Neural progenitor cell (in vitro differentiated cells): ENCODE results near the gene ATXN10. TPM values are rescaled to one million over a fixed set of nuclear protein-coding genes. Genes with fewer than 3 reads are reported as not detected.

Experiments
- DNase-seq: peaks from one replicate; pipeline ENCODE4 v3.0.0-alpha.2; 2016; ENCODE audit warnings: low spot score
- H2AFZ ChIP-seq: fragments of 200-600 bp; sonication (generic); replicated peaks from 2 replicates; pipeline ENCODE4 v1.6.1; 2016; ENCODE audit warnings: antibody characterized with exemption
- H3F3A ChIP-seq: fragments of 200-600 bp; sonication (generic); 2 replicates; pipeline ENCODE4 v1.6.1; 2016; ENCODE audit warnings: antibody characterized with exemption, low read depth
- H3K27ac ChIP-seq: fragments of 200-600 bp; sonication (generic); 2 replicates; pipeline ENCODE4 v1.5.1; 2016; ENCODE audit warnings: mild to moderate bottlenecking
- H3K27me3 ChIP-seq: fragments of 200-600 bp; sonication (generic); 2 replicates; pipeline ENCODE4 v1.6.1; 2016; ENCODE audit warnings: mild to moderate bottlenecking, moderate library complexity
- H3K36me3 ChIP-seq: fragments of 200-600 bp; sonication (generic); 2 replicates; pipeline ENCODE4 v1.5.1; 2016
- H3K4me1 ChIP-seq: fragments of 200-600 bp; sonication (generic); 2 replicates; pipeline ENCODE4 v1.6.1; 2016; ENCODE audit warnings: mixed run types
- H3K4me2 ChIP-seq: fragments of 200-600 bp; sonication (generic); 2 replicates; pipeline ENCODE4 v1.6.1; 2016
- H3K4me3 ChIP-seq: fragments of 200-600 bp; sonication (generic); 2 replicates; pipeline ENCODE4 v1.5.1; 2016
- H3K79me2 ChIP-seq: fragments of 200-600 bp; sonication (generic); 2 replicates; pipeline ENCODE4 v1.6.1; 2016; ENCODE audit warnings: low read depth
- H3K9ac ChIP-seq: fragments of 200-600 bp; sonication (generic); 2 replicates; pipeline ENCODE4 v1.6.1; 2016
- H3K9me3 ChIP-seq: fragments of 200-600 bp; sonication (generic); 2 replicates; pipeline ENCODE4 v1.5.1; 2016; ENCODE audit warnings: low read depth
- H4K20me1 ChIP-seq: fragments of 200-600 bp; sonication (generic); 2 replicates; pipeline ENCODE4 v1.6.1; 2016; ENCODE audit warnings: low read depth
- H3K27ac Mint-ChIP-seq: 3 replicates; pipeline ENCODE4 v1.8.0; 2021; ENCODE audit warnings: mixed read lengths
- H3K27me3 Mint-ChIP-seq: 2 replicates; pipeline ENCODE4 v1.8.0; 2022; ENCODE audit warnings: low read depth, mild to moderate bottlenecking, inconsistent platforms, moderate library complexity, mixed read lengths; ENCODE audit not compliant: insufficient read depth
- H3K36me3 Mint-ChIP-seq: 3 replicates; pipeline ENCODE4 v1.8.0; 2021; ENCODE audit warnings: mixed read lengths
- H3K4me1 Mint-ChIP-seq: 3 replicates; pipeline ENCODE4 v1.8.0; 2021; ENCODE audit warnings: mixed read lengths
- H3K4me3 Mint-ChIP-seq: 3 replicates; pipeline ENCODE4 v1.8.0; 2021; ENCODE audit warnings: mild to moderate bottlenecking, moderate library complexity, mixed read lengths
- H3K9me3 Mint-ChIP-seq: 3 replicates; pipeline ENCODE4 v1.8.0; 2020; ENCODE audit warnings: mixed read lengths
- CTCF ChIP-seq: fragments of 200-600 bp; sonication (generic); IDR thresholded peaks from 2 replicates; pipeline ENCODE4 v1.5.1; 2017; ENCODE audit warnings: antibody characterized with exemption, mild to moderate bottlenecking
- EZH2 ChIP-seq: fragments of 200-600 bp; sonication (generic); IDR thresholded peaks from 2 replicates; pipeline ENCODE4 v1.6.1; 2017; ENCODE audit warnings: antibody characterized with exemption, mild to moderate bottlenecking, moderate library complexity
- EZH2phosphoT487 ChIP-seq: fragments of 200-600 bp; sonication (generic); IDR thresholded peaks from 2 replicates; pipeline ENCODE4 v1.6.1; 2017; ENCODE audit warnings: antibody characterized with exemption
- total RNA-seq: library from RNA; depleted of rRNA; stranded (reverse); fragments of >200 nt; gene quantifications from 2 replicates; pipeline ENCODE4 v1.2.3, GENCODE V29; 2015; ENCODE audit warnings: low replicate concordance

Gene ATXN10
- total RNA-seq, 1 donor from 2014 or later = 168 TPM

- H3K4me1 Mint-ChIP-seq = peaks cover 38% of the 10 kb centered on the region
- no peaks in the 10 kb centered on the region for H3K36me3 Mint-ChIP-seq
- Histone ChIP-seq H3K79me2 (no peaks in the 10 kb centered on the region), H3K36me3 (no peaks in the 10 kb centered on the region), H3K4me3 (no peak overlapping the region), H3K27me3 (peaks cover 10% of the 10 kb centered on the region), H2AFZ (no peak overlapping the region), H4K20me1 (peaks cover 4% of the 10 kb centered on the region), H3F3A (peaks cover 17% of the 10 kb centered on the region), H3K9ac (no peak overlapping the region), H3K27ac (no peak overlapping the region), H3K9me3 (no peaks in the 10 kb centered on the region), H3K4me2 (no peak overlapping the region), H3K4me1 (peaks cover 10% of the 10 kb centered on the region)
- no peak overlapping the region for H3K27ac Mint-ChIP-seq
- H3K4me3 Mint-ChIP-seq = no peak overlapping the region
- TF ChIP-seq EZH2 (no peak), CTCF (no peak), EZH2phosphoT487 (no peak)
- no peaks in the 10 kb centered on the region for H3K9me3 Mint-ChIP-seq
- DNase-seq = no peak
- H3K27me3 Mint-ChIP-seq = peaks cover 13% of the 10 kb centered on the region
Observed at GRCh38 chr22:45631841-45632238, 39.8 kb upstream of the ATXN10 start.

GRCh38 chr22:45632791-45633515, 38.7 kb upstream of the ATXN10 start:
- Histone ChIP-seq H2AFZ (no peak overlapping the region), H3K4me2 (peak overlapping the region; percentile 50)
- peak; percentile 25 for DNase-seq

GRCh38 chr22:45636683-45637082, 35.0 kb upstream of the ATXN10 start:
- Histone ChIP-seq H3K9ac (no peak overlapping the region), H3K4me2 (no peak overlapping the region), H3K27me3 (peaks cover 9% of the 10 kb centered on the region), H3K36me3 (no peaks in the 10 kb centered on the region), H3K79me2 (no peaks in the 10 kb centered on the region), H3K4me3 (no peak overlapping the region), H3K27ac (no peak overlapping the region), H4K20me1 (no peaks in the 10 kb centered on the region), H3K4me1 (peaks cover 10% of the 10 kb centered on the region), H3K9me3 (no peaks in the 10 kb centered on the region), H2AFZ (no peak overlapping the region), H3F3A (peaks cover 9% of the 10 kb centered on the region)
- Mint-ChIP-seq H3K36me3 (no peaks in the 10 kb centered on the region), H3K27me3 (peaks cover 8% of the 10 kb centered on the region), H3K4me3 (no peak overlapping the region), H3K9me3 (no peaks in the 10 kb centered on the region), H3K4me1 (peaks cover 14% of the 10 kb centered on the region), H3K27ac (no peak overlapping the region)
- DNase-seq = no peak
- no peak for TF ChIP-seq CTCF
- no peak for TF ChIP-seq EZH2phosphoT487
- no peak for TF ChIP-seq EZH2

More at GRCh38 chr22:45632791-45633515, 38.7 kb upstream of the ATXN10 start:
- Histone ChIP-seq H4K20me1 (peaks cover 4% of the 10 kb centered on the region), H3F3A (peaks cover 17% of the 10 kb centered on the region), H3K9me3 (no peaks in the 10 kb centered on the region), H3K27me3 (peaks cover 10% of the 10 kb centered on the region), H3K9ac (no peak overlapping the region), H3K79me2 (no peaks in the 10 kb centered on the region), H3K27ac (no peak overlapping the region), H3K4me3 (no peak overlapping the region), H3K36me3 (no peaks in the 10 kb centered on the region), H3K4me1 (peaks cover 10% of the 10 kb centered on the region)
- H3K4me3 Mint-ChIP-seq = no peak overlapping the region
- H3K27ac Mint-ChIP-seq = no peak overlapping the region
- TF ChIP-seq CTCF = no peak
- TF ChIP-seq EZH2 = no peak
- TF ChIP-seq EZH2phosphoT487 = no peak
- peaks cover 9% of the 10 kb centered on the region for H3K27me3 Mint-ChIP-seq
- H3K4me1 Mint-ChIP-seq = peaks cover 35% of the 10 kb centered on the region
- no peaks in the 10 kb centered on the region for H3K9me3 Mint-ChIP-seq
- no peaks in the 10 kb centered on the region for H3K36me3 Mint-ChIP-seq
